Astrocyte of the hippocampus (primary cell): ENCODE measurements around the gene NUDT14.

Experiments
- DNase-seq: peaks from one replicate; pipeline ENCODE4 v3.0.0; 2011; ENCODE audit warnings: low read depth, low spot score

The NUDT14 gene

GRCh38 chr14:105135700-105136395 lies 45.3 kb downstream of the NUDT14 start:
- DNase-seq: no peak

- DNase-seq: no peak
These were observed 48.0 kb downstream of the NUDT14 start for GRCh38 chr14:105132921-105133654.

- DNase-seq: no peak
These were observed 49.9 kb downstream of the NUDT14 start for GRCh38 chr14:105131241-105131640.

GRCh38 chr14:105128059-105128458 lies 53.1 kb downstream of the NUDT14 start:
- no peak for DNase-seq

GRCh38 chr14:105126981-105127329 lies 54.2 kb downstream of the NUDT14 start:
- DNase-seq: no peak

- no peak for DNase-seq
These were observed 54.8 kb downstream of the NUDT14 start for GRCh38 chr14:105126126-105126980.

GRCh38 chr14:105124823-105125222 lies 56.3 kb downstream of the NUDT14 start:
- no peak for DNase-seq

- DNase-seq: no peak
These were observed 56.9 kb downstream of the NUDT14 start for GRCh38 chr14:105123981-105124765.

- no peak for DNase-seq
These were observed 57.9 kb downstream of the NUDT14 start for GRCh38 chr14:105123064-105123665.
